GM19328 (cell line): ENCODE data around the gene CEBPZOS.
A peak's percentile ranks its signal among the peaks of the same experiment; 100 is the strongest.

Source experiments
- ATAC-seq: cut with Tn5 transposase; IDR thresholded peaks from one replicate; pipeline ENCODE4 v1.9.1; 2021; ENCODE audit warnings: mild to moderate bottlenecking, moderate library complexity; ENCODE audit not compliant: unreplicated experiment

Gene CEBPZOS

DNA sequence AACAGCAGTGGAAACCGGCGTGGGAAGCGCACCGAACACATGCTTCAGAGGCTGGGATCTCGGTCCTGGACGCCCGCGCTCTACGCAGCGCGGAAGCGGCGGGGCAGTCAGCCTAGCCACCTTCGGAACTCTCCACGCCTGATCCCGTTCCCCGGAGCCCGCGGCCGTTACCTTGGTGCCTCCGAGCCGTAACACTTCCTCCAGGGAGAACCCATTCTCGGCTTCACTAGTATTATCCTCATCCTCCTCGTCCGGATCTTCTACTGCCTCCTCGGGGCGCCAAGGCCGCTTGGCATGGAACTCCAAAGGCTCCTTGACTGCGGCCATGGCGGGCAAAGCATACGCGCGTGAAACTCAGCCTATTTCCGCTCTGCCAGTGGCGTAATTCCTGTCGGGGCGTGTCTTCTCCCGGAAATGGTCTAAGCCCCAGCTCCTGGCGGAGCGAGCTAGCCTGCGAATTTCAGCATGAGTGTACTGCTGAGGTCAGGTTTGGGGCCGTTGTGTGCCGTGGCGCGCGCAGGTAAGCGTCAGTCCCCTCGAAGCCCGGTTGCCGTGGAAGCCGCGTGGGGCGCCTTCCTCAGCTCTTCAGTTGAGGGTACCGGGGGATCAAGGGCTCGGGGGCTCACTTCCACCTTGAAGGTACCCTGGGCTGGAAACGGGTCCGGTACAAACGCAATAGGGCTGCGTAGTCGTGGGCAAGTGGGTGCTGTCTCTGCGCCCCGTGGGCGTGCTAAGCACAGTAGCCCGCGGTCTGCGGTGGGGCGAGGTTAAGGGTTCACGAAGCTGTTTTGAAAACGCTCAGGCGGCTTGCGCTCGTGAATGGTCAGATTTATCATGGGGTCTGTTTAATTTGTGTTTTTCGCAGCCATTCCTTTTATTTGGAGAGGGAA lies 35.2 kb downstream of the CEBPZOS start, which contains the start of the genes CEBPZ and NDUFAF7:
TSS of gene CEBPZ (minus strand) at position 356 of the 890 bp plus-strand sequence. CDS start at position 327, 29 bp downstream.
TSS of gene NDUFAF7 (plus strand) at position 418 of the 890 bp plus-strand sequence. CDS start at position 466, 48 bp downstream.
- ATAC-seq = peak; percentile 94

DNA sequence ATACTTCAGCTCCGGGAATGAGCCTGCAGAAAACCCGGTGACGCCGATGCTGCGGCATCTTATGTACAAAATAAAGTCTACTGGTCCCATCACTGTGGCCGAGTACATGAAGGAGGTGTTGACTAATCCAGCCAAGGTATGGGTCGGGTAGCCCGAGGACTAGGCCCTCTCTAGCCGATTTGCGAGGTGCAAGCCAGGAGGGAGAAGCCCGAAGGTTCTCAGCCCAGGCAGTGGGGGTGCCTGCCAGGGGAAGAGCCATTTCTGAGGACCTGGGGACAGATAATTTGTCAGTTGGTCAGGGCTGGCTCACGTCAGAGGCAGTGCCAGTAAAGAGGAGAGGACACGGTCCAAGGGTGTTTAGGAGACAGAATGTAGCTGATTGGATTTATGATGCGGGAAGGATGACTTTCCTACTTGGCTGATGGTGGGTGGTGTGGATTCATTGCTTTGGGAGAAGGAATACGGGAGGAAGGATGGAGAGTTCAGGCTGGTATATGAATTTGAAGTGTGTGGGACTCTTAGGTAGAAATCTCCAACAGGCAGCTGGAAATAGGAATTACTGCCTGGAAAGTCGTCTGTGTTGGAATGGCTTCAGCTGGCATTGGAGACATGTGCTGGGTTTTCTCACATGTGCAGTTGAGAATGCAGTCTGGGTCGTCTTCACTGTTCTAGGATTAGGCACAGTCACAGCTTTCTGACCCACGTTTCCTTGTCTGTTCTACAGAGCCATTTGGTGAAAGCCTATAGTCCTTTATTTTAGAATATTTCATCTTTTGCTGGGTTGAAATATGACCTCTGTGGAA lies 36.0 kb downstream of the CEBPZOS start:
- ATAC-seq = no peak

DNA sequence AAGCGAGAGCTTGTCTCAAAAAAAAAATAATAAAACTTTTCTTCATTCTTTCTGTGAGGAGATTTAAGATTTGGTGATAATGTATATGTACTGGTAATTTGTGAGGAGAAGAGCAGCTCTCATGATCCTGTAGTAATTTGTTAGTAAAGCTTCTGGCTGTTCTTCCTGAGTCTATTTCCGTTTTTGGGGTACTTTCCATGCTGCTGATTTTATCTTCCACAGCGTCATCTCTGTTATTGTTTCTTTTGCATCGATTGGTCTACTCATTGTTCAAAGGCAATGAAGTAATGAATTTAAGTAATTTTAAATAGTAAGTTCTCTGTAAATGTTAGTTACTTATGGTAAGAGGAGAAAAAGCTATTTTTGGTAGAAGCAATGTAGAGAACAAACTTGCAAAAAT lies 47.1 kb downstream of the CEBPZOS start:
- ATAC-seq = no peak

DNA sequence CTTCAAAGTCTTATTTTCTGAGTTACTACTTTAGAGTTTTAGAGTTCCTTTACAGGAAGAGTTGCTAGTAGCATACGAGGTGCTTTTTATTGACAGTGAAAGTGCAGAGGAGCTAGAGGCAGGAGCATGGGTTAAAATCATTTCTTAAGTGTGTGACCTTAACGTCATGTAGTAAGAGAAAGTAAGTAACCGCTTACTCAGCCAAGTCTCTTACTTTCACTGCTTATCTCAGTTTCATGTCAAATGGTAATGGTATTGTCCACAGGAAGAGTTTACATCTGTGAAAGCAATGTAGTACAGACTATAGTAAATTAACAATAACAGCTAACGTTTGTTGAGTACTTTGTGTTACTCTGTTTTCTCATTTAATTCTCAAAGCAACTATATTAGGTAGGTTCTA lies 47.7 kb downstream of the CEBPZOS start:
- no peak for ATAC-seq

DNA sequence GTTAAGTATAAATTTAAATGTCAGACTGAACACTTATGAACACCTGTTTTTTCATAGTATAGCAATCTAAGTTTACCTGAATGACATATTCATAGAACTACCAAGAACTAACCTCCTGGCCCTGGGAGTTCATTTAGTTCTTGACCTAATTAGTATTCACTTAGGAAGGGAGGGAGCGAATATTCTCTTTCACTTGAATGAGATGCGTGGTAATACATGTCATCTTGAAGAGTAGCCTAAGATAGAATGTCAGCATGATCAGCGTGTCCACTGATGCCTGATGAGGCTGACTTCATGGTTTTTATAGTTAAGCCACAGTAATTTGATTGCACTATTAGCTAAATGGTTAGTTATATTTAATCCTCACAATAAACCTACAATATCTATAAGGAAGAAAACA lies 48.5 kb downstream of the CEBPZOS start:
- no peak for ATAC-seq

DNA sequence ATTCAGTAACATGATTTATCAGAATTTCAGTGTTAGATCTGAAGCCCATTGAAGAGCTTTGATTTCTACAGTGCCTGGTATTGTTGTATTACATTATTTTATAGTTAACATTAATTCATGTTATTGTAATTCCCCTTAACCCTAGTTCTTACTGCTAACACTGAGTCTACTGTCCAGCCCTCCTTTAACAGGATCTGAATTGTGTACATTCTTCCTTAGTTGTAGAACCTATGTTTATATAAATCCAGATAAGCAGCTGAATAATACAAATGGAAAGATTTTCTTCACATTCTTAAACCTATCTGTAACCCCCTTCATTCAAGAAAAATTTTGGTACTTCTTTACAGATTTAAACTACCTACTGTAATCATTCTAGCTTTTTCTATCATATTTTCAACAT lies 49.9 kb downstream of the CEBPZOS start:
- no peak for ATAC-seq

DNA sequence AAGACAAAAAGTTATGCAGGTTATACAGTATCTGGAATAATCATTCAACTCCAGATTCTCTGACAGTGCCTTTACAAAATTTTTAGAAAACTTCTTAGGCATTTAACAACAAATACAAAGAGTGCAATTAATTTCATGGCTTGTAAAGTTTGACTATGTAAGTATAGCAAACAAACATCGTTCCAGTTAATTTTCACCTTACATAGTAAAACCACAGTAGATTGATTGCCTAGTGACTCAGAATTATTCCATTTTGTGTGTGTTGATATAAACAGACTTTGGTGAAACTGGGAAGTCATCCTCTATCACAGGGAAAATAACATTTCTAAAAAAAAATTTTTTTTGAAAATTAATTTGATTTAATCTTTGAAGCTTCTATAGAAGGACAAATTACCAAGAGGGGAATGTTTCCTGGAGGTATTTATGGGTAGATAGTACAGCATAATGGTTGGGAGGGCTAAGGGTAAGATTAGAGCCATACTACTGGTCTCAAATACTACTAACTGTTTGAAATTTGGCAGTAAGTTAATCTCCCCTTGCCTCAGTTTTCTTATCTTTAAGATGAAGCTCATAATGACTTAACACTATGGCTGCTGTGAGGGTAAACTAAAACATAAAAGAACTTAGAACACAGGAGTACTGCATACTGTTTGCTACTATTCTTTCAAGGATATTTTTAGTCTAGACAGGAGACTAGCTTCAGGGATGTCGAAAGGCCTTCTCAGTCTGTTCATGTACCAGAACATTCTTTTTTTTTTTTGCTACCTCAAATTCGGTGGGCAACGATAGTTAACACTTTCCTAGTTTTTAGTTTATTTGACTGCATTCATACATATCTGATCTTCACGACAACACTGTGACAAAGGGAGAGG lies 54.8 kb downstream of the CEBPZOS start:
- no peak for ATAC-seq
